ENCODE results near the gene PEX7. TPM values are rescaled to one million over a fixed set of nuclear protein-coding genes. Genes with fewer than 3 reads are reported as not detected.
A peak's percentile ranks its signal among the peaks of the same experiment; 100 is the strongest.
"Not testable (repeated sequence)": the region's sequence is repeated elsewhere in the genome, so short reads cannot be mapped to it uniquely, and the experiment has no call there.

Gene PEX7
- total RNA-seq, 2 donors from 2014 or later = 8.9 to 17.9 TPM

DNA sequence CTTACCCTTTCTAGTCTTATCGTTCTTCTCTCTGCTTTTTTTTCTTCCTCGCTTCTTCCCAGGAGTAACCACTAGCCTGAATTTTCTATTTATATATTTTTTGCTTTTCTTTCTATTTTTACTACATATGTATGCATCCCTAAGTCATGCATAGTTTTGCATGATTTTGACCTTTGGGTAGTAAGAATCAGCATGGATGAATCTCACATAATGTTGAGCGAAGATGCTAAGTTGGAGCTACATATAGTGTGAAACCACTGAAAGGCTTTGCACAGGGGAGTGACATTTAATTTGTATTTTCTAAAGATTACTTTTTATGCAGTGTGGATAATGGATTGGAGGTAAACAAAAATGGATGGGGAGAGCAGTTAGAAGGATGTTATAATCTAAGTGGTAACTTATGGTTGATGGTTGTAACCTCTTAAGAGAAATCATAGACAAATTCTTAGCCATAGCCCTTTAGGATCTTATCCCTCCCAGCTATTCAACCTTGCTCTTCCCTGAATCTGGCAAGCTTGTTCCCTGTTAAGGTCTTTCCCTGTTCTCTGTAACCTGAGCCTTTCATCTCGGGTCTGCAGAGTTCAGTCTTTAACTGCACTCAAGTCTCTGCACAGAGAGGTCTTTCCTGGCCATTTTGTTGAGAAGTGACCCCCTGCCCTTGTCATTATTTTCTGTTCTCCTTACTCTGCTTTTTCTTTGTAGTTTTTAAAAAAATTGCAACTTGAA, 18.0 kb downstream of the PEX7 start:
- no peaks in the 10 kb centered on the region for H3K9me3 ChIP-seq

GRCh38 chr6:136843210-136843609, 20.8 kb downstream of the PEX7 start:
- Histone ChIP-seq H3K4me1 (peaks cover 11% of the 10 kb centered on the region), H3K9me3 (no peaks in the 10 kb centered on the region), H3K36me3 (replicated peaks in 1 of 2; ENCODE audit: insufficient read depth in 1 of 2, low read depth in 2 of 2) (no peaks in the 10 kb centered on the region), H3K27me3 (no peaks in the 10 kb centered on the region), H3K27ac (peak overlapping the region in 3 of 4 donors; percentile 30 to 42 (median 37)), H3K4me3 (no peak overlapping the region)
- no peak for TF ChIP-seq POLR2A (IDR thresholded peaks at IDR 0.05)
- TF ChIP-seq, protein P1, sequence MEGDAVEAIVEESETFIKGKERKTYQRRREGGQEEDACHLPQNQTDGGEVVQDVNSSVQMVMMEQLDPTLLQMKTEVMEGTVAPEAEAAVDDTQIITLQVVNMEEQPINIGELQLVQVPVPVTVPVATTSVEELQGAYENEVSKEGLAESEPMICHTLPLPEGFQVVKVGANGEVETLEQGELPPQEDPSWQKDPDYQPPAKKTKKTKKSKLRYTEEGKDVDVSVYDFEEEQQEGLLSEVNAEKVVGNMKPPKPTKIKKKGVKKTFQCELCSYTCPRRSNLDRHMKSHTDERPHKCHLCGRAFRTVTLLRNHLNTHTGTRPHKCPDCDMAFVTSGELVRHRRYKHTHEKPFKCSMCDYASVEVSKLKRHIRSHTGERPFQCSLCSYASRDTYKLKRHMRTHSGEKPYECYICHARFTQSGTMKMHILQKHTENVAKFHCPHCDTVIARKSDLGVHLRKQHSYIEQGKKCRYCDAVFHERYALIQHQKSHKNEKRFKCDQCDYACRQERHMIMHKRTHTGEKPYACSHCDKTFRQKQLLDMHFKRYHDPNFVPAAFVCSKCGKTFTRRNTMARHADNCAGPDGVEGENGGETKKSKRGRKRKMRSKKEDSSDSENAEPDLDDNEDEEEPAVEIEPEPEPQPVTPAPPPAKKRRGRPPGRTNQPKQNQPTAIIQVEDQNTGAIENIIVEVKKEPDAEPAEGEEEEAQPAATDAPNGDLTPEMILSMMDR (IDR thresholded peaks at IDR 0.05) = no peak
- intact Hi-C loops (cut with DNase I) = no loop called here
- ATAC-seq (no peak), DNase-seq (peak in 2 of 4 donors; percentile 32 to 39)
- 56 to 57% methylated on average over 3 of the region's 3 CpGs for WGBS, 2 donors

More for the DNA sequence above, 18.0 kb downstream of the PEX7 start:
- WGBS, 2 donors = 73 to 74% methylated on average over 4 of the region's 4 CpGs
- no peak overlapping the region for H3K27ac ChIP-seq
- no peaks in the 10 kb centered on the region for H3K27me3 ChIP-seq
- ATAC-seq (no peak), DNase-seq (no peak)
- H3K36me3 ChIP-seq (replicated peaks in 1 of 2; ENCODE audit: insufficient read depth in 1 of 2, low read depth in 2 of 2) = no peaks in the 10 kb centered on the region
- TF ChIP-seq, protein P1 (IDR thresholded peaks at IDR 0.05) = no peak
- TF ChIP-seq POLR2A (IDR thresholded peaks at IDR 0.05) = no peak
- H3K4me3 ChIP-seq = no peak overlapping the region
- H3K4me1 ChIP-seq = peaks cover 11% of the 10 kb centered on the region
- intact Hi-C loops (cut with DNase I) = no loop called here

GRCh38 chr6:136846046-136846445, 23.7 kb downstream of the PEX7 start:
- intact Hi-C loops (cut with DNase I) = no loop called here
- Histone ChIP-seq H3K27ac (no peak overlapping the region), H3K27me3 (no peaks in the 10 kb centered on the region), H3K9me3 (no peaks in the 10 kb centered on the region), H3K36me3 (replicated peaks in 1 of 2; ENCODE audit: insufficient read depth in 1 of 2, low read depth in 2 of 2) (no peaks in the 10 kb centered on the region), H3K4me3 (no peak overlapping the region), H3K4me1 (peaks cover 11% of the 10 kb centered on the region)
- DNase-seq = peak; percentile 62 to 76 (median 66)
- WGBS, 2 donors = 48 to 52% methylated on average over 3 of the region's 3 CpGs
- peak; percentile 58 for ATAC-seq
- TF ChIP-seq, protein P1 (IDR thresholded peaks at IDR 0.05) = peak; percentile 69 to 94 (median 77)
- TF ChIP-seq POLR2A (IDR thresholded peaks at IDR 0.05) = no peak

DNA sequence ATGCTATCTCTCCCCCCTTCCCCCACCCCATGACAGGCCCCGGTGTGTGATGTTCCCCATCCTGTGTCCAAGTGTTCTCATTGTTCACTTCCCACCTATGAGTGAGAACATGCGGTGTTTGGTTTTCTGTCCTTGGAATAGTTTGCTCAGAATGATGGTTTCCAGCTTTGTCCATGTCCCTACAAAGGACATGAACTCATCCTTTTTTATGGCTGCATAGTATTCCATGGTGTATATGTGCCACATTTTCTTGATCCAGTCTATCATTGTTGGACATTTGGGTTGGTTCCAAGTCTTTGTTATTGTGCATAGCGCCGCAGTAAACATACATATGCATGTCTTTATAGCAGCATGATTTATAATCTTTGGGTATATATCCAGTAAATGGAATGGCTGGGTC, 24.1 kb downstream of the PEX7 start:
- WGBS, 2 donors = 89 to 94% methylated on average over 4 of the region's 4 CpGs
- H3K4me3 ChIP-seq; H3K36me3 ChIP-seq (replicated peaks in 1 of 2; ENCODE audit: insufficient read depth in 1 of 2, low read depth in 2 of 2); H3K9me3 ChIP-seq; H3K27ac ChIP-seq; H3K27me3 ChIP-seq; DNase-seq; ATAC-seq; intact Hi-C loops (cut with DNase I): not testable (repeated sequence)
- H3K4me1 ChIP-seq = peaks cover 11% of the 10 kb centered on the region

DNA sequence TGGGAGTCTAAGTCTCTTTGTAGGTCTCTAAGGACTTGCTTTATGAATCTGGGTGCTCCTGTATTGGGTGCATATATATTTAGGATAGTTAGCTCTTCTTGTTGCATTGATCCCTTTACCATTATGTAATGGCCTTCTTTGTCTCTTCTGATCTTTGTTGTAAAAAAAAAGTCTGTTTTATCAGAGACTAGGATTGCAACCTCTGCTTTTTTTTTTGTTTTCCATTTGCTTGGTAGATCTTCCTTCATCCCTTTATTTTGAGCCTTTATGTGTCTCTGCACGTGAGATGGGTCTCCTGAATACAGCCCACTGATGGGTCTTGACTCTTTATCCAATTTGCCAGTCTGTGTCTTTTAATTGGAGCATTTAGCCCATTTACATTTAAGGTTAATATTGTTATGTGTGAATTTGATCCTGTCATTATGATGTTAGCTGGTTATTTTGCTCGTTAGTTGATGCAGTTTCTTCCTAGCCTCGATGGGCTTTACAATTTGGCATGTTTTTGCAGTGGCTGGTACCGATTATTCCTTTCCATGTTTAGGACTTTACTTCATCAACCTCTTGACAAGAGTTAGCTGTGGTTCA, 27.7 kb downstream of the PEX7 start:
- ATAC-seq; H3K4me1 ChIP-seq; H3K27ac ChIP-seq; H3K36me3 ChIP-seq (replicated peaks in 1 of 2; ENCODE audit: insufficient read depth in 1 of 2, low read depth in 2 of 2); H3K27me3 ChIP-seq; intact Hi-C loops (cut with DNase I); DNase-seq; H3K9me3 ChIP-seq; H3K4me3 ChIP-seq: not testable (repeated sequence)
- WGBS, 2 donors = 95 to 98% methylated on average over 4 of the region's 4 CpGs
